NCI-H2029 (cell line): ENCODE results near the gene ANKRD11.
"Not testable (repeated sequence)": the region's sequence is repeated elsewhere in the genome, so short reads cannot be mapped to it uniquely, and the experiment has no call there.

ENCODE experiments used
- DNase-seq: peaks from one replicate; lab custom pipeline; 2025; lab: John Stamatoyannopoulos, UW

The ANKRD11 gene

GRCh38 chr16:89363621-89364393 is 126.6 kb downstream of the ANKRD11 start:
- DNase-seq = no peak

- DNase-seq = not testable (repeated sequence)
Measured at GRCh38 chr16:89362540-89363223, 127.7 kb downstream of the ANKRD11 start.

DNA sequence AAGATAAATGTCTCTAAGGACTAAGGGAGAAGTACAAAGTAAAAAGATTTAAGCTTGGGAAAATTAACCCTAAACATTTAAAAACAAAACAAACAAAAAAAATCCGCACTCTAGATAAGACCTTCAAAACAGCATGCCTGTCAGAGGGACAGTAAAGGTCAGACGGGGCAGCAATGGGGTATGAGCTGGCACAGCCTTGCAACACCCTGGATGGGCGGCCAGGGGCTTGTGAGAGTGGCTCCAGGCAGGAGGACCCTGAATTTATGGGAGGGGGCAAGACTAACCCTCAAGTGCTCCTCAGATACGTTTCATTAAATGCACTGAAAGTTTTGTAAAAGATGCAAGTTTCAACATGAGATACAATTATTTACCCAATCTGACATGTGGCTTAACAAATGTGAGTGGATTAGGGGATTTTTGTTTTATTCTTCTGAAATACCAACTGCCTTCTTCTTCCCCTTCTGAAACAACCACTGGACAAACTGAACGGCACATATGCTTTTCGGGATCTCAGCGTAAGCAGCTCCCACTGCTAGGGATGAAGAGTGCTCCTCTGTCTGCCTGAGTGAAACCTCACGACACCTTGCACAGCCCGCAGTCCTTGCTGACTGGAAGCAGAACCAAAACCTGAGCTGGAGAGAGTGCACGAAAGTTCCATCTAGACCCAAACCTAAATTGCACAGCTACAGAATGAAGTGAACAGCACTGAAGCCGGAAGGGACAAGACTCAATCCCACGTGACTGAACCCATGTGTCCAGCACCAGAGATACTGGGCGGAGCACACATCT is 128.4 kb downstream of the ANKRD11 start:
- DNase-seq = no peak

- DNase-seq = no peak
Measured at GRCh38 chr16:89360760-89361435, 129.5 kb downstream of the ANKRD11 start.

- DNase-seq = no peak
Measured at GRCh38 chr16:89359264-89360147, 130.9 kb downstream of the ANKRD11 start.

DNA sequence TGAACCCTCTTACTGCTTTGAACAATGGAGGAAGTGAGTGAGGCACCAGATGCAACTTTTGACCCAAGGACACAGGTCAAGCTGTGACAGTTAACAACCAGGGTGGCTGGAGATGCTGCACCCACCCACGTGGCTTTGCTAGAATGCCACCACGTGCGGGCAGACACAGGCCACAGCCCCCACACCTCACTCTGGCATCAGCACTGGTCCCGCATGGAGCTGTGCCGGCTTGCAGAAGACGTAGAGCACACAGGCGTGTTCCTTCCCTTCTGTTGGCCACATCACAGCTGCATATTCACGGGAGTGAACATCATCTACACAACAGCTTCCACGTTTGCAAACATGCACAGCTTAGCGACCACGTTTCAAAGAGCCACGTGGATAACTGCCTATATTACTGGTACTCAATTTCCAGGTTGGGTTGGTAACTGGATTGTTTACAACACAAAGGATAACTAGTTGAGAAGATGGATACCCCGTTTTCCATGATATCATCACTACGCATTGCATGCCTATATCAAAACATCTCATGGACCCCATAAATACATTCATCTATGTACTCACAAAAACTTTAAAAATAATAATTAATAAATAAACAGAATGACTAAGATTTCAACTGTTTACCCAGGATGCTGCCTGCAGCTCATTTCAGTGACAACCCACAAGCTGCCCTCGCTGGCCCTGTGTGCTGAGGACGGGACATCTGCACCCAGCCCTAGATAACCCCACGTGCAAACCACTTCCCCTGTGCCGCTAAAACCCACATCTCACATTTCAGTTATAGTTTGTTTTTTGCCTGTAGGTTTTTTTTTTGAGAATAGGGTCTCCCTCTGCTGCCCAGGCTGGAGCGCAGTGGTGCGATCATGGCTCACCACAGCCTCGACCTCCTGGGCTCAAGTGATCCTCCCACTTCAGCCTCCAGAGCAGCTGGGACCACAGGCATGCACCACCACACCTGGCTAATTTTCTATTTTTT is 132.0 kb downstream of the ANKRD11 start:
- DNase-seq = no peak

DNA sequence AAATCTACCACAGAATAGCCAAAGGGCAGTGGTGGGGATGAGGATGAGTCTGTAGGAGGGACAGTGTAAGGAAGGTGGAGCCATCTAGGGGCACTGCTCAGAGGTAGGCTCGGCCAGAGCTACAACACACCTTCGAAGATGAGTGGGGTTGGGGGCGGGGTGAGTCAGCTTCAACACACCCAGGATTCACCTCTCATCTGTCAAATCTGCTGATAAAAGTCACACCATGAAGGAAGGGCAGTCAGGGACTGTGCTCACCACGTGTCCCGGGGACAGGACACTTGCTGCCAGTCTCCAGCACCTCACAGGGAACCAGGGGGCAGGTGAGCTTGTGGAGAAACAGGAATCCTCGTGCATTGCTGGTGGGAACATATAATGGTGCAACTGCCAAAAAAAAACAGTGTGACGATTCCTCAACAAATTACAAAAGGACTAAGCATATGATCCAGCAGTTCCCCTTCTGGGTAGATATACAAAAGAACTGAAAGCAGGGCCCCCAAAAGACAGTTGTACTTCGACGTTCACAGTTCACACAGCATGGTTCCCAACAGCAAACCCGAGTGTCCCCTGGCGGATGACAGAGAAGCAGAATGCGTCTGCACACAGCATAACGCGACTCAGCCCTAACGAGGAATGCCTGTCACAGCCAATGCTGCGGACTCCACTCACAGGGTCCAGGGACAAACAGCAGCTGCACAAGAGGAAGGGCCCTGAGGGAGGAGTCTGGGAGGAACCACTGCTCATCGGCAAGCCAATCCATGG is 133.1 kb downstream of the ANKRD11 start:
- DNase-seq = no peak

GRCh38 chr16:89355686-89356085 is 134.7 kb downstream of the ANKRD11 start:
- no peak for DNase-seq

DNA sequence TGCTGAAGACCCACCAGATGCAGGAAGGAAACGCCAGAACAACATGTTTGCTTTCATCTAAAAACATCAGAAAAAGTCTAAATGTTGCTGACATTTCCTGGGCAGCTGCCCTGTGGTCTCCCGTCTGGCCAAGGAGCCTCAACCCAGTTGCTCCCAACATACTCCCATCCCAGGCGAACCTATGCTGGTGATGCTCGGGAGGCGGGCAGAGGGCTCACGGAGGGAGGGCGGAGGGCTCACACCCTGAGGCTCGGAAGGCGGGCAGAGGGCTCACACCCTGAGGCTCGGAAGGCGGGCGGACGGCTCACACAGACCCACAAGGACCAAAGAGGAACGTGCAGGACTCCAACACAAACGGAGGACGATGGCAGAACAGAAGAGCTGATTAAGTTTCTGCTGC is 135.4 kb downstream of the ANKRD11 start:
- DNase-seq = no peak

GRCh38 chr16:89354325-89354724 is 136.0 kb downstream of the ANKRD11 start:
- DNase-seq = no peak

- DNase-seq = no peak
Measured at GRCh38 chr16:89352091-89352681, 138.2 kb downstream of the ANKRD11 start.

- DNase-seq = no peak
Measured at GRCh38 chr16:89351645-89352044, 138.7 kb downstream of the ANKRD11 start.

- no peak for DNase-seq
Measured at GRCh38 chr16:89350701-89351380, 139.5 kb downstream of the ANKRD11 start.

DNA sequence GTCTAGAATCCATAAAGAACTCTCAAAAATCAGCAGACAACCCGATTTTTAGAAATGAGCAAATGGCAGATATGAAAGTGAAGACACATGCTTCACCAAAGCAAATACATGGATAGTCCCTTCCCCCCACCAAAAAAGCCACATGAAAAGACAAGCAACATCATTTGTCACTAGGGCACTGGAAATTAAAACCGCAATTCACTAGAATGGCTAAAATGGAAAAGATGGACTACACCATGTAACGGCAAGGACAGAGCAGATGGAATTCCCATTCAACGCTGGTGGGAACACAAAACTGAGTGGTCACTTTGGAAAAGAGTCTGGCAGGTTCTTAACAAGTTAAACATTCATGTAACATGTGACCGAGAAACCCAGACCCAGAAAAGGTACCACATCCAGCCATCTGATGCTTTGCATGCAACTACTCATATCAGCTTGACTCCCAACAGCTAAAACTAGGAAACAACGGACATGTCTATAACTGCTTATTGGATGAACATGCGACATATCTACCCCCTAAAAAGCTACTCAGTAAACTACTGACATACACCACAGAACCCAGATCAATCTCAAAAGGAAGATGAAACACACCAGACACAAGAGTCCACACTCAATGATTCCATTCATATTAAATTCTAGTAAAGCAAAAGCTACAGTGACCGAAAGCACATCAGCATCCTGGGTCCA is 140.3 kb downstream of the ANKRD11 start:
- DNase-seq = no peak

DNA sequence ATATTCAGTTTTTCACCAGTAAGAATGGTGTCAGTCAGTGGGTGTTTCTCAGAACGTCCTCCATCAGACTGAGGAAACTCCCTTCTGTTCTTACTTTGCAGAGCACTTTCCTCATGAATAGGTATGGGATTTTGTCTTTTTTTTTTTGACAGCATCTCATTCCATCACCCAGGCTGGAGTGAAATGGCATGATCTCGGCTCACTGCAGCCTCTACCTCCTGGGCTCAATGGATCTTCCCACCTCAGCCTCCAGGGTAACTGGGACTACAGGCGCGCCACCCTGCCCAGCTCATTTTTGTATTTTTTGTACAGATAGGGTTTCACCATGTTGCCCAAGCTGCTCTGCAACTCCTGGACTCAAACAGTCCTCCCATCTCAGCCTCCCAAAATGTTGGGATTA is 142.6 kb downstream of the ANKRD11 start:
- no peak for DNase-seq

GRCh38 chr16:89346869-89347268 is 143.5 kb downstream of the ANKRD11 start:
- DNase-seq = no peak

- DNase-seq = no peak
Measured at GRCh38 chr16:89345642-89346150, 144.7 kb downstream of the ANKRD11 start.
